Stomach (tissue), 4 donors: ENCODE results near the gene RENBP.

Source experiments
- CTCF ChIP-seq, 7 experiments: fragments of 450-650 bp in 4 of 7; fragments of 200-600 bp in 3 of 7; sonication (generic) in 3 of 7; IDR thresholded peaks; one replicate each; pipeline ENCODE4 v1.5.1; 2016 to 2019; ENCODE audit warnings: antibody characterized with exemption in 7 of 7, control low read depth in 2 of 7, mild to moderate bottlenecking in 1 of 7
- EP300 ChIP-seq: sonication (generic); formaldehyde crosslinking; IDR thresholded peaks from one replicate; pipeline ENCODE4 v1.6.1; 2017; ENCODE audit warnings: antibody characterized with exemption
- POLR2A ChIP-seq, 4 donors: fragments of 450-650 bp; IDR thresholded peaks; one replicate each; pipeline ENCODE4 v1.6.1; 2016; ENCODE audit warnings: antibody characterized with exemption in 4 of 4, control low read depth in 2 of 4, mild to moderate bottlenecking in 1 of 4, moderate library complexity in 1 of 4
- POLR2AphosphoS5 ChIP-seq, 3 donors: sonication (generic); formaldehyde crosslinking; IDR thresholded peaks; one replicate each; pipeline ENCODE4 v1.6.1; 2016; ENCODE audit warnings: antibody characterized with exemption in 3 of 3

- TF ChIP-seq CTCF (IDR thresholded peaks at IDR 0.05), result no peak
- no peak for TF ChIP-seq POLR2A (IDR thresholded peaks at IDR 0.05)
- TF ChIP-seq POLR2AphosphoS5 (IDR thresholded peaks at IDR 0.05), result no peak
- TF ChIP-seq EP300, result no peak
Observed at GRCh38 chrX:153969125-153969903, 24.9 kb upstream of the RENBP start.
